Neuronal stem cell (in vitro differentiated cells): ENCODE data around the gene GSC2.

ENCODE experiments used
- DNase-seq: peaks from one replicate; pipeline ENCODE4 v3.0.0-alpha.2; 2013; ENCODE audit warnings: low spot score
- H2AFZ ChIP-seq: one replicate; pipeline ENCODE4 v1.6.1; 2013; ENCODE audit warnings: mild to moderate bottlenecking, low read length, inconsistent platforms
- H2AK5ac ChIP-seq: 2 replicates; pipeline ENCODE4 v1.6.1; 2013; ENCODE audit warnings: low read depth, mild to moderate bottlenecking, inconsistent platforms, low read length, moderate library complexity, mixed read lengths
- H2BK120ac ChIP-seq: 2 replicates; pipeline ENCODE4 v1.6.1; 2013; ENCODE audit warnings: low read depth, mild to moderate bottlenecking, inconsistent platforms, low read length, moderate library complexity, mixed read lengths
- H2BK12ac ChIP-seq: one replicate; pipeline ENCODE4 v1.6.1; 2013; ENCODE audit warnings: low read length, inconsistent platforms
- H2BK15ac ChIP-seq: 2 replicates; pipeline ENCODE4 v1.6.1; 2013; ENCODE audit warnings: mild to moderate bottlenecking, low read length, inconsistent platforms, mixed read lengths
- H2BK5ac ChIP-seq: one replicate; pipeline ENCODE4 v1.6.1; 2013; ENCODE audit warnings: inconsistent platforms, mild to moderate bottlenecking, low read length, moderate library complexity
- H3K14ac ChIP-seq: one replicate; pipeline ENCODE4 v1.6.1; 2013; ENCODE audit warnings: low read length, inconsistent platforms
- H3K18ac ChIP-seq: 2 replicates; pipeline ENCODE4 v1.6.1; 2013; ENCODE audit warnings: low read length, inconsistent platforms
- H3K23ac ChIP-seq: 2 replicates; pipeline ENCODE4 v1.6.1; 2013; ENCODE audit warnings: low read depth, mild to moderate bottlenecking, mixed read lengths, low read length, inconsistent platforms; ENCODE audit not compliant: poor library complexity
- H3K27ac ChIP-seq: replicated peaks from 3 replicates; pipeline ENCODE4 v1.5.1; 2013; ENCODE audit warnings: low read length, inconsistent platforms
- H3K27me3 ChIP-seq, 3 experiments: 2 replicates each; pipeline ENCODE4 v1.6.1; 2013; ENCODE audit warnings: low read length in 3 of 3, mild to moderate bottlenecking in 2 of 3, inconsistent platforms in 1 of 3, low read depth in 1 of 3, mixed read lengths in 1 of 3, moderate library complexity in 1 of 3; ENCODE audit not compliant: control insufficient read depth in 3 of 3, insufficient read depth in 3 of 3
- H3K36me3 ChIP-seq, 2 donors: replicated peaks in 1 of 2; 2 replicates each; pipeline ENCODE4 v1.6.1; 2013; ENCODE audit warnings: low read length in 2 of 2; ENCODE audit not compliant: control insufficient read depth in 2 of 2, insufficient read depth in 2 of 2
- H3K4ac ChIP-seq: 2 replicates; pipeline ENCODE4 v1.6.1; 2013; ENCODE audit warnings: inconsistent platforms, mild to moderate bottlenecking, low read length, moderate library complexity
- H3K4me1 ChIP-seq, 2 donors: 1 replicate in 1 of 2; 2 replicates in 1 of 2; pipeline ENCODE4 v1.6.1; 2013; ENCODE audit warnings: low read length in 2 of 2, low read depth in 1 of 2; ENCODE audit not compliant: control insufficient read depth in 2 of 2, insufficient read depth in 1 of 2
- H3K4me2 ChIP-seq: one replicate; pipeline ENCODE4 v1.6.1; 2013; ENCODE audit warnings: mild to moderate bottlenecking, low read length, inconsistent platforms; ENCODE audit not compliant: insufficient read depth, poor library complexity, severe bottlenecking
- H3K4me3 ChIP-seq, 2 donors: 2 replicates each; pipeline ENCODE4 v1.5.1; 2013; ENCODE audit warnings: low read length in 2 of 2, mild to moderate bottlenecking in 2 of 2, inconsistent platforms in 1 of 2, moderate library complexity in 1 of 2
- H3K79me1 ChIP-seq: one replicate; pipeline ENCODE4 v1.6.1; 2013; ENCODE audit warnings: low read depth, mild to moderate bottlenecking, inconsistent platforms, low read length, moderate library complexity
- H3K9ac ChIP-seq: one replicate; pipeline ENCODE4 v1.6.1; 2013; ENCODE audit warnings: mild to moderate bottlenecking, low read depth, low read length, inconsistent platforms; ENCODE audit not compliant: poor library complexity
- H3K9me3 ChIP-seq, 2 donors: replicated peaks in 1 of 2; 2 replicates each; pipeline versions ENCODE3 to v1.6.1; 2013; ENCODE audit warnings: low read length in 2 of 2, mild to moderate bottlenecking in 2 of 2, inconsistent platforms in 1 of 2, low read depth in 1 of 2, mixed read lengths in 1 of 2, moderate library complexity in 1 of 2; ENCODE audit not compliant: control insufficient read depth in 2 of 2, insufficient read depth in 1 of 2
- H4K8ac ChIP-seq: one replicate; pipeline ENCODE4 v1.6.1; 2013; ENCODE audit warnings: low read depth, mild to moderate bottlenecking, inconsistent platforms, low read length, moderate library complexity
- H4K91ac ChIP-seq: one replicate; pipeline ENCODE4 v1.6.1; 2013; ENCODE audit warnings: low read length, low read depth, mild to moderate bottlenecking, inconsistent platforms; ENCODE audit not compliant: poor library complexity
- WGBS, 2 donors: extraction: QIAGEN DNeasy Blood & Tissue Kit; methylation state at CpG; one replicate each; pipeline ENCODE4 v1.1.7; 2013; ENCODE audit warnings: missing lambda C conversion rate in 2 of 2, mixed read lengths in 1 of 2; ENCODE audit not compliant: insufficient read length in 2 of 2, insufficient replicate concordance in 1 of 2; ENCODE audit errors: extremely low coverage in 2 of 2; 5-methylcytosine and 5-hydroxymethylcytosine counted together

The GSC2 gene

DNA sequence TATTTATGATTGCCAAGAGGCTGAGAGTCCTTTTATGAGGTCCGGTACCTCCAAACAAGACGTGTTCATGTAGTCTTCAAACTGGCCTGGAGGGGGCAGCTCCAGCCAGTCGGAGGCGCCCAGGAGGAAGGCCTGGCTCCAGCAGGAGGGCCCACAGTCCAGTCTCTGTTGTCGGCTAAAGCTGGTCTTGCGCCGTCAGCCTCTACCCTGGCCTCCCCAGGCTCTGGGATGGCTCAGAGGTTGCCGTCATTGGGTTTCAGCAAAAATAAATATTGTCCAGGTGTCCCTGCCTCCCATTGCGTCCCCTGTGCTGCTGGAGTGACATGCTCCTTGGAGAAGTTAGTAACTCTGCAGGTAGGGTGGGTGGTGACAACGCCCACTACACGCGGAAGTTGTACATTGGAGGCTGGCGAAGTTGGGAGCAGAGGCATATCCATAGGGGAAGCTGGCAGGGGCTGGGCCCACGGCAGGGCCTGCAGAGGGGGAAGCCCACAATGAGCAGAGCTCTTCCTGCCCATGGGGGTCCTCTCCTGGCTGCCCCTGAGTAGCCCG is 29.5 kb upstream of the GSC2 start:
- no peak overlapping the region for H3K4ac ChIP-seq
- H3K18ac ChIP-seq, result peak overlapping the region; percentile 2
- peak overlapping the region; percentile 98 for H3K4me2 ChIP-seq
- peak overlapping the region; percentile 49 for H2BK15ac ChIP-seq
- no peak overlapping the region for H2BK120ac ChIP-seq
- WGBS, 2 donors, result no CpG with 5 or more reads among the region's 15 CpGs
- peak overlapping the region; percentile 80 to 85 for H3K4me3 ChIP-seq
- H3K36me3 ChIP-seq, result peaks cover 16 to 31% of the 10 kb centered on the region in 2 donors
- H2BK5ac ChIP-seq, result no peak overlapping the region
- peak overlapping the region; percentile 68 for H3K9ac ChIP-seq
- peaks cover 18 to 25% of the 10 kb centered on the region in 2 donors for H3K4me1 ChIP-seq
- DNase-seq, result peak; percentile 72
- peaks cover 0 to 1% of the 10 kb centered on the region in 2 donors for H3K9me3 ChIP-seq
- peak overlapping the region; percentile 66 for H3K23ac ChIP-seq
- H3K14ac ChIP-seq, result no peak overlapping the region
- H4K8ac ChIP-seq, result peak overlapping the region; percentile 70
- H2BK12ac ChIP-seq, result no peak overlapping the region
- H3K79me1 ChIP-seq, result peaks cover 9% of the 10 kb centered on the region
- no peak overlapping the region for H3K27ac ChIP-seq
- H3K27me3 ChIP-seq, result no peaks in the 10 kb centered on the region
- no peak overlapping the region for H4K91ac ChIP-seq
- H2AK5ac ChIP-seq, result peak overlapping the region; percentile 77
- H2AFZ ChIP-seq, result peak overlapping the region; percentile 97

DNA sequence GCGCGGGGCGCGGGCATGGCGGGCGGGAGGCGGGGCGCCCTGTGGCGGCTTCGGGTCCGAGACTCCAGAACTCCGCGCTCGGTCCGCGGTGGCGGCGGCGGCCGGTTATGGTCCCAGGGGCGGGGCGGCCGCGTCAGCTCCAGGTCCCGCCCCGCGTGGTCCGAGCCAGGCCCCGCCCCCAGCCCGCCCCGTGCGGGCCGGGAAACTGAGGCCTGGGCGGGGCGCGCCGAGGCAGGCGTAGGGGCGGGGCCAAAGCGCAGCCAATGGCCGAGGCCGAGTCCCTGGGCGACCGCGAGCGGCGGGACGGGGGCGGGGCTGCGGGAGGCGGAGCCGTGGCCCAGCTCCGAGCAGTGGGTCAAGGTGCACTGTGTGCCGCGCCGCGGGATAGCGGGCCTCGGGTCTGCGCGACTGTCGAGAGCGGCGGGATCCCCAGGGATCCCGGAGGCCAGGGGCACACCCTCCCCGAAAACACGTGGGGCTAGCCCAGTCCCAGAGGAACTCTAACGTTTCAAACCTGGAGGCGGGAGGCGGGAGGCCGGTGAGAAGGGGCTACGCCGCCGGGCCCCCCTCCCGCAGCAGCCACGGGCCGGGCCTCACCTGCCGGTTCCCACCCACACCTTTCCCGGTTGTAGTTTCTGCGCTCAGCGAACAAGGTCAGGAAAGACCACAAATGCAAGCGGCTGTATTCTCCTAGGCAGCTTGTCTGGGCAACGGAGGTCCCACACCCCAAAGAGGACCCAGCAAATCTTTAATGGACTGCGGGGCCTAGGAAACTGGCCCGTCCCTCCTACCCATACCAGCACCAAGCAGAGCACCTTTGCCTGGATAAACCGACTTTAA is 28.8 kb upstream of the GSC2 start, which contains the start of gene SLC25A1:
SLC25A1 (minus strand) TSS at position 80 of the 840 bp plus-strand sequence; CDS start at position 17, 63 bp downstream.
- peak within 1 kb of the TSS; percentile 99 for H2BK5ac ChIP-seq
- peaks cover 16 to 37% of the 10 kb centered on the region in 2 donors for H3K36me3 ChIP-seq
- H3K4me2 ChIP-seq, result peak within 1 kb of the TSS; percentile 98
- H3K23ac ChIP-seq, result peak within 1 kb of the TSS; percentile 100
- peaks cover 0 to 1% of the 10 kb centered on the region in 2 donors for H3K9me3 ChIP-seq
- peak within 1 kb of the TSS; percentile 98 for H3K9ac ChIP-seq
- no peak within 1 kb of the TSS for H4K91ac ChIP-seq
- peak within 1 kb of the TSS; percentile 60 for H2BK12ac ChIP-seq
- peak within 1 kb of the TSS; percentile 97 for H2AFZ ChIP-seq
- DNase-seq, result peak; percentile 90
- H4K8ac ChIP-seq, result peak within 1 kb of the TSS; percentile 54
- no CpG with 5 or more reads among the region's 86 CpGs for WGBS, 2 donors
- peak within 1 kb of the TSS; percentile 69 for H3K27ac ChIP-seq
- peak within 1 kb of the TSS; percentile 79 for H3K4ac ChIP-seq
- peaks cover 22 to 29% of the 10 kb centered on the region in 2 donors for H3K4me1 ChIP-seq
- peak within 1 kb of the TSS; percentile 71 for H2AK5ac ChIP-seq
- peak within 1 kb of the TSS; percentile 80 to 97 for H3K4me3 ChIP-seq
- H2BK15ac ChIP-seq, result peak within 1 kb of the TSS; percentile 49
- H3K14ac ChIP-seq, result peak within 1 kb of the TSS; percentile 91
- peak within 1 kb of the TSS; percentile 98 for H3K18ac ChIP-seq
- peaks cover 11% of the 10 kb centered on the region for H3K79me1 ChIP-seq
- no peaks in the 10 kb centered on the region for H3K27me3 ChIP-seq
- no peak within 1 kb of the TSS for H2BK120ac ChIP-seq

DNA sequence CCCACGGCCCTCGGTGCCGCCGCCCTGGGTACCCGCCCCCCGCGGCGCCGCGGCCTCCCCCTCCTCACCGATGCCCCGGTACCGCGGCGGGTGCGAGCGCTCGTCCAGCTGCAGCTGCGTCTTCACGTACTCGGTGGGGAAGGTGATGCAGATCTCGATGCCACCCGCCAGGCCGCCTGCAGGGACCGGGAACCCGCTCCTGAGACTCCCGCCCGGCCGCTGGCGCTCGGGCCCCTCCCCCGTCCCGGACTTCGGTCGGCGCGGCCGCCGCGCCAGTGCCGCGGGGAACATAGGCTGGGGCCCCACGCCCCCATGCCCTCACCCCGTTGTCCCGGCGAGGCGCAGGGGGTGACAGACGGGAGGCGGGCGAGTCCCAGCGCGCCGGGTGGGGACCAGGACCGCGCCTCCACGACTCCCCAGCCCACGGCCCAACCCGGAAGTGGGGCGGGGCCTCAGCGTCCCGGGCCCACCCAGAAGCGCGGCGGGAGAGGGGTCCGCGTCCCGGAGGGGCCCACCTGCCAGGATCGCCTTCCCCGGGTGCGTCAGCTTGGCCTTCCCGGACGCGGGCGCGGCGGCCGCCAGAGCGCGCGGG is 28.1 kb upstream of the GSC2 start:
- Histone ChIP-seq H3K4me2 (peak overlapping the region; percentile 79), H2AK5ac (peak overlapping the region; percentile 71), H3K4me1 (peaks cover 22 to 29% of the 10 kb centered on the region in 2 donors), H3K27me3 (no peaks in the 10 kb centered on the region), H2BK15ac (peak overlapping the region; percentile 20), H3K9ac (peak overlapping the region; percentile 98), H4K91ac (no peak overlapping the region), H3K9me3 (peaks cover 0 to 1% of the 10 kb centered on the region in 2 donors), H2BK120ac (no peak overlapping the region), H3K79me1 (peaks cover 16% of the 10 kb centered on the region), H3K14ac (peak overlapping the region; percentile 27), H3K36me3 (peaks cover 18 to 42% of the 10 kb centered on the region in 2 donors), H2BK5ac (peak overlapping the region; percentile 99), H2AFZ (peak overlapping the region; percentile 97), H4K8ac (no peak overlapping the region), H3K27ac (peak overlapping the region; percentile 61), H2BK12ac (peak overlapping the region; percentile 34), H3K4me3 (peak overlapping the region; percentile 80 to 97), H3K4ac (no peak overlapping the region), H3K23ac (peak overlapping the region; percentile 100), H3K18ac (peak overlapping the region; percentile 98)
- peak; percentile 55 for DNase-seq
- WGBS, 2 donors, result no CpG with 5 or more reads among the region's 80 CpGs
